ENCODE measurements around the gene SLC45A2.
"Not testable (repeated sequence)": the region's sequence is repeated elsewhere in the genome, so short reads cannot be mapped to it uniquely, and the experiment has no call there.

Gene SLC45A2

DNA sequence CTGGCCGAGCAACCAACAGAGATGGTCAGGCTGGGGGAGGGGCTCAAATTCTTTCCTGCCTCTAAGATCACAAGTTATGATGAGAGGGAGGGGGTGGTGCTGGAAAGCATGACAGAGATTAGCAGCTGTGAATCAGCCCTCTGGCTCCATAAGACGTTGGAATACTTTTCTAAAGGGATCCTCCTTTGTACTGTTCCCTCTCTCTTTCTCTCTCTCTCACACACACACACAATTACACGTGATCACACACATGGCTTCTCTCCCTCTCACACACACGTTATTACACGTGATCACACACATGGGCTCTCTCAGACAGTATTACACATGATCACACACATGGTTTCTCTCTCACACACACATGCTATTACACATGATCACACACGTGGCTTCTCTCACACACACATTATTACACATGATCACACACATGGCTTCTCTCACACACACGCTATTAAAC is at the start of gene SLC45A2:
Gene SLC45A2 (minus strand): TSS at position 23 of the 454 bp plus-strand sequence. CDS start 110 bp downstream, outside the sequence.
- DNase-seq = no peak

DNA sequence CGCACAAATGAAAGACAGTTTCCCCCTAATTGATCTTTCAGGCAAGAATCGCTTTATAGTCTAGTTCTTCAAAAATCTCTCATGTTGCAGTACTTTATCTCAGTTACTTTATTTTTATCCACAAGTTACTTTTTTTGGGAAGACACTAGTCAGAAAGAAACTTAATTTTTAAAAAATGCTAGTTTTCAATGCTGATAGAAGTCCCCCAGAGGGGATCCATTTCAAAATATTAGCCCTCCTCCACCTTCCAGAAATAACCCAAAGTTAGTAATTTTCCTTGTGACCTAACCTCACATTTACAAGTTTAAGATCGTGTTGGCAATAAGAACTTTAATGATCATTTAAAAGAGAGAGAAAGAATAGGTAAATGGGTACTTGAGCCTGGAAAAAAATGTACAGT is 47.5 kb upstream of the SLC45A2 start:
- no peak for DNase-seq

- DNase-seq = no peak
These were observed 46.6 kb upstream of the SLC45A2 start for GRCh38 chr5:34031117-34031516.

GRCh38 chr5:34030585-34030984 is 46.1 kb upstream of the SLC45A2 start:
- DNase-seq = not testable (repeated sequence)

GRCh38 chr5:34030048-34030447 is 45.6 kb upstream of the SLC45A2 start:
- DNase-seq = no peak

- DNase-seq = no peak
These were observed 43.9 kb upstream of the SLC45A2 start for GRCh38 chr5:34028349-34028748.

- DNase-seq = peak; percentile 63
These were observed 41.7 kb upstream of the SLC45A2 start for GRCh38 chr5:34026089-34026761.

DNA sequence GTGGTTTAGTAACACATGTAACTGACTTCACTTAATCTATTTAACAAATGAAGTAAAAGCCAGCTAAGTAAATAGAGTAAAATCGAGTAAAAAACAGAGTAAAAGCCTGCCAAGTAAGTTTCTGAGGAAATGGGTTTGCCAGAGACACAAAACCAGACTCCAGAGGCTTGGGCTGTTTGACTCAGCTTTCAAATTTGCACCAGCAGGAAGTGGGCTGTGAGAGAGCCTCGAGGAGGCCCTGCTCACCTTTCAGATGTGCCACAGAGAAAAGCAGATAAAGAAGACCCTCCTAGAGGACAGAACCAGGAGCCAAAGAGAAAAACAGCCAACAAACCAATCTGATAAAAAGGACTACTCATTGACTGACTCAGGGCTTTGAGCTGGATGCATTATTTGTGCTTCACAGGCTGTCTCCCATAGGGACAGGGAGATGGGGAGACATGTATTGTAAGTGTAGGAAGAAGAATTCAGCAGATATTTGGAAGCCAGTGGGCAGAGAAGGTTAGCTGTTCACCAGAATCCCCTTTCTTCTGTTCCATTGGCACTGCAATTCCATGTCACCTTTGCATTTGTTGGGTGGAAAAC is 37.7 kb upstream of the SLC45A2 start:
- no peak for DNase-seq

- no peak for DNase-seq
These were observed 36.8 kb upstream of the SLC45A2 start for GRCh38 chr5:34021334-34021733.

DNA sequence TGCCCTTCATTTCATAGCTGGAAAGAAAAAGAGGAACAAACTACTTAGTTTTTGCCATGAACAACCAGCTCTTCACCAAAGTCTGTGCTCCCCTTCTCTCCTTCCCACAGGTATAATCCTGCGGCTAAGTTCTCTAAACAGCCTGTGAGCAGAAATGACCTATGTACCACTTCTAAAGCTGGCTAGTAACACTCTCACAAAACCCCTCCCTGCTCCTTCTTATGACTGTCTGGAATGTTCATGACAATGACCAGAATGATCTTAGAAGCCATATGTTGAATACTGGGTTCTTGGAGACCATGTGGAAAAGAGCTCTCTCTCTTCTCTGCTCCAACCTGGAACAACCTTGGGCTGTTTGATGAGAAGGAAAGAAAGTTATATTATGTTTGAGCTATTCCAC is 36.2 kb upstream of the SLC45A2 start:
- DNase-seq = no peak

GRCh38 chr5:34017254-34017653 is 32.8 kb upstream of the SLC45A2 start:
- no peak for DNase-seq

DNA sequence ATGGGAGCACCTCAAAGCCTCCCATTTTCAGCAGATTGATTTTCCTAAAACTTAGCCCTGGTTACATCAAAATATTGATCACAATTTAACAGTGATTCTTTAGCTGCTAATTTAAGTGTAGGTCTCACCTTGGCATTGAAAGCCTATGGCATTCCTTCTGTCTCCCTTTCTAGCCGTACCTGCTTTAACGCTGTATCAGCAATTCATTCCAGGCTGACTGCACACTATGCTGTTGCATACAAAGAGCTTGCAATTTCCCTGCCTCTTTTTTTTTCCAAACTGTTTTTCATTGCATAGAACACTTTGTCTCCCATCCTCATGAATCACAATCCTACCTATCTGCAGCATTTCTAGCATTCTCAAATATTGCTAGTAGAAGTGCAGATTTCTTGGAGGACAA is 32.3 kb upstream of the SLC45A2 start:
- DNase-seq = no peak

DNA sequence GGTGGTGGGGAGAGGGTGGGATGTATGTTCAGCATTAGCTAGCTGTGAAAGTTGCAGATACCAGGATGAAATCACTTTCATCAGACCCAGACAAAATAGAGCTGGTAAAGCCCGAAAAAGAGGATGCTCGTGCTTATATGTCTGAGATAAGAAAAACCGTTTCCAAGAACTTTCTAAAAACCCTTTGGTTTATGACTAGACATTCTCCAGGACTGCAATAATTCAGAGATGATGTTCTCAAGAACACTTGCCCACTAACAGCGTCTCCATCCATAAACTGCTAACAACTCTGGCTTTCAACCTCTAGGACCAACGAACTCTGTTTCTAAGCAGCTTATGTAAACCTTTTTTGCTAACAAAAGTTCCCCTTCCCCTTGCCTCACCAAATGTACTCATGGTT is 31.7 kb upstream of the SLC45A2 start:
- DNase-seq = no peak

GRCh38 chr5:34015120-34015822 is 30.8 kb upstream of the SLC45A2 start:
- DNase-seq = no peak

DNA sequence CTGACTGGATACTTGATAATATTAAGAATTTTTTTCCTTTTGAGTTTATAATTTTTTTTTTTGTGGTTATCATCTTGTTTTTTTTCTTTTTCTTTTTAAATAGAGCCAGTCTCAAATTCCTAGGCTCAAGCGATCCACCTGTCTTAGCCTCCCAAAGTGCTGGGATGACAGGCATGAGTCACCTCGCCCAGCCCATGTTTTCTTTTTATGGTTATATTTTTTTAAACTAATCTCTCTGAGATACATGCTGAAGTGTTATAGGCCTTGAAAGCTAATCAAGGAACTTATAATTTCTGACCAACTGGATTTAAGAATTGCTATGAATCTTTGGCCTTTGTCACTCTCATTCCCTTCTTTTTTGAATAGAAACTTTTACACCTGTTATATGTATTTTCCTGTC is 30.1 kb upstream of the SLC45A2 start:
- no peak for DNase-seq

DNA sequence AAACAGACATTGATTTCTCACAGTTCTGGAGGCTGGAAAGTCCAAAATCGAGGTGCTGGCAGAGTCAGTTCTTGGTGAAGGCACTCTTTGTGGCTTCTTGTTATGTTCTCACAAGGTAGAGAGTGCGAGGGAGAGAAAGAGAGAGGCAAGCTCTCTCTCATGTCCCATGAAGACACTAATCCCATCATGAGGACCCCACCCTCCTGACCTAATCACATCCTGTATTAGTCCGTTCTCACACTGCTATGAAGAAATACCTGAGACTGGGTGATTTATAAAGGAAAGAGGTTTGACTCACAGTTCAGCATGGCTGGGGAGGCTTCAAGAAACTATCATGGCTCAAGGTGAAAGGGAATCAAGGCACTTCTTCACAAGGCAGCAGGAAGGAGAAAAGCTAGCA is 29.1 kb upstream of the SLC45A2 start:
- DNase-seq = no peak

DNA sequence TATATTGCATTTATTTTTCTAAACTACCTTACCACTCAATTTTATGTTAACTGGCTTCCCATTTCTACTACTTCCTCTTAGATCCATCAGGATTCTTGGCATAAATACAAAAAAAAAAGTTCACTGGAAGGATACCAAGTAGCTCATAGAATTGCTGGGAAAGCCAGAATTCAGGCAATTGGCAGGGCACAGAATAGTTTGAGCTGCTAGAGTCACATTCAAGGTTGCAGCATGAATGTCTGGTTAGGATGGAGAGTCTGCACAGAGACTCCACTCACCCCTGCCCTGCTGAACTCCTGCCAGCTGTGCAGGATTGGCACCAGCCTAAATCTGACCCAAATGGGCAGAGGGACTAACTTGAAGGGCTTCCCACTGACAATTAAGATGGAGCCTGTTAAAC is 28.3 kb upstream of the SLC45A2 start:
- DNase-seq = no peak

DNA sequence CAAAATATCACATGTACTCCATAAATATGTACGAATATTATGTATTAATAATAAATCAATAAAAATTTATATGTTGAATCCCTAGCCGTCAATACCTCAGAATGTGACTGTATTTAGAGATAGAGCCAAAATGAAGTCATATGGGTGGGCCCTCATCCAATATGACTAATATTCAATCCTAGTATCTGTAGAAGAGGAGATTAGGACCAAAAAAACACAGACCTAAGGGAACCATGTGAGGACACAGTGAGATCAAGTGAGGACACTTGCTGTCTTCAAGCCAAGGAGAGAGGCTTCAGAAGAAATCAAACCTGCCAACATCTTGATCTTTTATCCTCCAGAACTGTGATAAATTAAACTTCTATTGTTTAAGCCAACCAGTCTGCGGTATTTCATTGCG is 27.0 kb upstream of the SLC45A2 start:
- no peak for DNase-seq

- not testable (repeated sequence) for DNase-seq
These were observed 25.7 kb upstream of the SLC45A2 start for GRCh38 chr5:34010146-34010545.

- no peak for DNase-seq
These were observed 25.1 kb upstream of the SLC45A2 start for GRCh38 chr5:34009610-34010009.

DNA sequence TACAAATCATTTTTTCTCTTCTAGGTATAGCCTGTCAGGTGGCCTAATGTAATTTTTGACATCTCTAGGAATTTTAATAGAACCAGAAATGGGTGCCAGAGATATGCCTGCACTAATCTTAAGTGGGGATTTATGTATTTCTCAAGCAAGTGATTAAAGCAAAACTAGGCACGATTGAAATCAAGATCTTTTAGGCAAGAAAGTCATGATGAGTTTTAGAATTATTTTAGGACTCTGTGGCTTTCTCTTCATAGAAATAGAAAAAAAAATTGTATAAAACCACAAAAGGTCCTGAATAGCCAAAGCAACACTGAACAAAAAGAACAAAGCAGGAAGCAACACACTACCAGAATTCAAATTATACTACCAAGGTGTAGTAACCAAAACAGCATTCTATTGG is 24.3 kb upstream of the SLC45A2 start:
- peak; percentile 48 for DNase-seq

DNA sequence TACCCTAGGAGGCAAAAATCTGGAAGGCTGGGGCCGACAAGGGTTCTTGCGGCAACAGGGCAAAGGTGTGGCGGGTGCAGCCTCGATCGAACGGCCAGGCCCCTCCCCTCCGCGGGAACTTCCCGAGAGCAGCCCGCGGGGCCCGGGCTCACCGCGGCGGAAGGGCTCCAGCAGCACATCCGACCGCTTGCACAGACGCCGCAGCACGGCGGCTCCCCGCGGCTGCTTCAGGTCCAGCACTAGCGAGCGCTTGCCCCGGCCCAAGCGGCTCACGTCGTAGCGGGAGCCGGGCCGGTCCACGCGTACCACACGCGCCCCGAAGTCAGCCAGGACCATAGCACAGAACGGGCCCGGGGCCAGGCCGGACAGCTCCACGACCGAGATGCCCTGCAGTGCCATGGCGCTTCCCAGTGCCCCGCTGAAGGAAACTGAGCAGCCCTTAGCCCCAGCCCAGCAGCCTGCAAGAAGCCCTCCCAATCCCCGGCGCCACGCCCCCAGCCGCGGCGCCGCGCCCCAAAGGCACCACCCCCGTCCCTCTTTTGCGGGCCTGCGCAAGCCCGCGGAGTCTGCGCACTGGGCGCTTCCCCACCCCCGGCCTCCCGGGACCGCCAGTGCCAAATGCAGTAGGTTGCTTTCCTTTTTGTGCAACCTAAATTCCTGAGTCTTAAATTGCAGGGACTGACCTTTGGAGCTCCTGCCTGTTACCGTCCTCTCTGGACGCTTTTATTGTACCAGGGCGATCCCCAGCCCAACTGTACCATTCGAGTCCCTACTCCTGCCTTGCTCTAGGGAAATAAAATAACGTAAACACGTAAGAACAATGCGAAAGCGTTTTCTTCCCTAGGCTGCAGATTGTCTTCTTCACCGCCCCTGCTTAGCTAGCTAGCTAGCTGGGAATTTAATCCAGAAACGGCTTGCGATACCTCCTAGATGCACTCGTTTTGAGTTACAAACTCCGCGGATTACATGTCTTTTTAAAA is 23.4 kb upstream of the SLC45A2 start, which contains the start of gene AMACR:
Gene AMACR (minus strand): TSS at position 430 of the 980 bp plus-strand sequence. CDS start 31 bp downstream, at position 399.
- peak; percentile 98 for DNase-seq

DNA sequence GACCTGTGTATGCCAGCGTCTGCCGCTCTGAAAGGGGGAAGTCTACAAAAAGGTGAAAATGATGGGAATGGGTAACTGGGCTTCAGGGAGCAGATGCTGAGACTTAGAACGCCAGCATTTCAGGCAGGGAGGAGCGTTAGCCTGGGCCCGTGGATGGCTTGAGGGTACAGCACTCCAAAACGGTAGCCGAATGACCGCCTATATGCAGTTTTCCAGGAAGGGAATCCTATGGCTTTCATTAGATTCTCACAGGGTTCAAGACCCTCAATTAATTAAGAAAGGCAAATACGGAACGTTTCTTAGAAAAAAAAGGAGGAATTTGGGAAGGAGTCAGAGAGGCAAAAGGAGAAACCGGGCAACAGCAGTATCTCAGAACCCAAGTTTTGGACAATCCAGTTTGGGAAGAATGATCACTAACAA is 22.7 kb upstream of the SLC45A2 start:
- DNase-seq = peak; percentile 58

All from NCI-H69 (cell line).